Non-pigmented ciliary epithelial cell (primary cell): ENCODE measurements around the gene TRAPPC6A.

Experiments used
- DNase-seq: peaks from one replicate; pipeline ENCODE4 v3.0.0-alpha.2; 2010; ENCODE audit warnings: low read depth

The TRAPPC6A gene

DNA sequence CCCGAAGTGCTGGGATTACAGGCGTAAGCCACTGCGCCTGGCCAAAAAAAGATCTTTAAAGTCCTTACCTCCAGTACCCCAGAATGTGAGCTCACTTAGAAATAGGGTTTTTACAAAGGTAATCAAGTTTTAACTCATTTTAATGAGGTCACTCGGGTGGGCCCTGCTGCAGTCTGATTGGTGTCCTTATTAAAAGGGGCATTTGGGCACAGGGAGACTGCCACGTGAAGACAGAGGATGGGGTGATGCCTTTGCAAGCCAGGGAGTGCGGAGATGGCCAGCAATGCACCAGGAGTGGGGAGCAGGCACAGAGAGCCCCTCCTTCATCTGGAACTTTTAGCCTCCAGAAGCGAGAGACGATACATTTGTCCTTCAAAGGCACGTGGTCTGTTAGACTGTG is 28.9 kb downstream of the TRAPPC6A start:
- DNase-seq = no peak

DNA sequence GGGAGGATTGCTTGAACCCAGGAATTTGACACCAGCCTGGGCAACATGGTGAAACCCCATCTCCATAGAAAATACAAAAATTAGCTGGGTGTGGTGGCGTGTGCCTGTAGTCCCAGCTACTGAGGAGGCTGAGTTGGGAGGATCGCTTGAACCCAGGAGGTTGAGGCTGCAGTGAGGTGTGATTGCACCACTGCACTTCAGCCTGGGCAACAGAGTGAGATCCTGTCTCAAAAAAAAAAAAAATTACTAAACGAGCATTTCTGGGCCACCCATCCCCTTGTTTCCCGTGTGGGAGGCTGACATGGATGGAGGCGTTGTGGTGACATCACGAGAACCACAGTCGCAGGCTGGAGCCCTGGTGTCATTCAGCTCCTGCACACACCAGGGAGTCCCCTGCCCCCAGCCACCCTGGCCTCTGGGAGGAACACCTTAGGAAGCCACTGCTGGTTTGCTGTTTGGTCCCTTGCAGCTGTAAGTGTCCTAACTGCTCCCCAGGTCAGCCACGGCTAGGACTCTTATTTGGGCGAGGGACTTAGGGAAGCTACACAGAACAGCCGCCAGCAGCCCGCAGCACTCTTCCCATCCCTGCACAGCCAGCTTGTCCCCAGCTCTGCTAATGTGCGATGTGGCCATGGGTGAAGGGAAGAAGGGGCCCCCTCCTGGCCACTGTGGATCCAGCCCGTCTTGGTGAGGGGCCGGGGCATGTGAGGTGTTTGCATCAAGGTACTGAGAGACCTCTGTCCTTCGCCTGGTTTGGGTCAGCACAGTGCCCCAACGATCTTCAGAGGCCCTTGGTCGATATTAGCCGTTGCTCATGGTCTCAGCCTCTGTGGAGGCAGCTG is 30.0 kb downstream of the TRAPPC6A start:
- no peak for DNase-seq

DNA sequence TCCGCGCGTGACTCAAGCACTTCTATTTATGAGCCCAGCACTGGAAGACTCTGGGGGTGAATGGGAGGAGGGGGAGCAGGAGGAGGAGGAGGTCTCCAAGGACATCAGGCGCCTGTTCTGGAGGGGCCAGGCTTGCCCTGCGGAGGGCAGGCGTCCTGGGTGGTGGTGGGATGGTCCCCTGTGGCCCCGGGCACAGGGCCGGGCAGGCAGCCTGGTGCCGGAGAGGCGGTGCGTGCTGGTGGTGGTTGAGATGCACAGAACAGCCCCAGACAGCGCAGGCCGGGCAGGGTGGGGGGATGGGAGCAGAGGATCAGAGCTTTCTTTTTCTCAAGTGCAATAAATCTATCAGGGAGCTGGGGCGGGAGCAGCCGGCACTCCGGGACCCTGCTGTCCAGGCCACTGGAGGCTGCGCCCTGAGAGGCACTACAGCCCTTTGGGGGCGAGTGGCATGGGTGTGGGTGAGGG is 31.3 kb downstream of the TRAPPC6A start:
- no peak for DNase-seq

DNA sequence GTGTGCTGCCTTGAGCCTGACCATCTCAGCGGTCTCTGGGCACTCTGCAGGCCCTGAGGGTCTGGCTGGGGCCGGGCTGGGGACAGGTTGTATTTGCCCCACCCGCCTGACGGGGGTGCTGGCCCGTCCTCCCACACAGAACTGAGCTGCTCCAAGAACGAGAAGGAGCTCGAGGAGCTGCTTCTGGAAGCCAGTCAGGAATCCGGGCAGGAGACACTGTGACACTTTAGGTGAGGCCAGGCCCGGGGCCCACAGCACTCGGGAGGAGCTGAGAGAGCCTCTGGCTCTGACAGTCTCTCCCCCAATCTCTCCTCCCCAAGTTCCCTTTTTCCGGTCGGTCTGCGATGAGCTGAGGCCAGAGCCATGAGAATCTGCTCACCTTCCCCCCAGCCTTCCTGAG is 31.8 kb downstream of the TRAPPC6A start:
- no peak for DNase-seq

DNA sequence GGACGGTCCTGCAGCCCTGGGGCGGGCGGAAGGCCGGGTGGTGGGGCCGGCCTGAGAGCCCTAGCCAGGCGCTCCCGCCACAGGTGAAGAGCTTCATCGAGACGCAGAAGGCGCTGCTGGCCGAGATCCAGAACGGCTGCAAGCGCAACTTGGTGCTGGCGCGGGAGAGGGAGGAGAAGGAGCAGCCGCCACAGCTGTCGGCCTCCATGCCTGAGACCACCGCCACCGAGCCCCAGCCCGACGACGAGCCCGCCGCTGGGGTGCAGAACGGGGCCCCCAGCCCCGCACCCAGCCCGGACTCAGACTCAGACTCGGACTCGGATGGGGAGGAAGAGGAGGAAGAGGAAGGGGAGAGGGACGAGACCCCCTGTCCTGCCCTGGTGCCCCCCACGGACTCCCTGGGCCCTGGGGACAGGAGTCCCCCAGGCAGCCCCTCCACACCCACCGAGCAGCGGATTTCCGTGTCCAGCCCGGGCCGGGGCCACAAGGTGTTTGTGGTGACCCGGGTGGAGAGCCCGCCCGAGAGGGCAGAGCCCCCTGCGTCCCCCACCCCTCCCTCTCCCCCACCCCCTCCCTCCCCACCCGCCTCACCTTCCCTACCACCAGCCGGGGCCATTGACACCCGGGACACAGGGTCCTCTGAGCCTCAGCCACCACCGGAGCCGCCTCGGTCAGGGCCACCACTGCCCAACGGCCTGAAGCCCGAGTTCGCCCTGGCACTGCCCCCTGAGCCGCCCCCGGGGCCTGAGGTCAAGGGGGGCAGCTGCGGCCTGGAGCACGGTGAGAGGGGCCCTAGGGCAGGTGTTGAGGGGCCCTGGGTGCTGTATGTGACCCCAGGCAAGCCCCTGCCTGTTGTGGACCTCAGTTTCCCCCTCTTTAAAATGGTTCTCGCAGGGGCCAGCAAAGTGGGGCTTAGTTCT is 32.5 kb downstream of the TRAPPC6A start:
- DNase-seq = no peak

DNA sequence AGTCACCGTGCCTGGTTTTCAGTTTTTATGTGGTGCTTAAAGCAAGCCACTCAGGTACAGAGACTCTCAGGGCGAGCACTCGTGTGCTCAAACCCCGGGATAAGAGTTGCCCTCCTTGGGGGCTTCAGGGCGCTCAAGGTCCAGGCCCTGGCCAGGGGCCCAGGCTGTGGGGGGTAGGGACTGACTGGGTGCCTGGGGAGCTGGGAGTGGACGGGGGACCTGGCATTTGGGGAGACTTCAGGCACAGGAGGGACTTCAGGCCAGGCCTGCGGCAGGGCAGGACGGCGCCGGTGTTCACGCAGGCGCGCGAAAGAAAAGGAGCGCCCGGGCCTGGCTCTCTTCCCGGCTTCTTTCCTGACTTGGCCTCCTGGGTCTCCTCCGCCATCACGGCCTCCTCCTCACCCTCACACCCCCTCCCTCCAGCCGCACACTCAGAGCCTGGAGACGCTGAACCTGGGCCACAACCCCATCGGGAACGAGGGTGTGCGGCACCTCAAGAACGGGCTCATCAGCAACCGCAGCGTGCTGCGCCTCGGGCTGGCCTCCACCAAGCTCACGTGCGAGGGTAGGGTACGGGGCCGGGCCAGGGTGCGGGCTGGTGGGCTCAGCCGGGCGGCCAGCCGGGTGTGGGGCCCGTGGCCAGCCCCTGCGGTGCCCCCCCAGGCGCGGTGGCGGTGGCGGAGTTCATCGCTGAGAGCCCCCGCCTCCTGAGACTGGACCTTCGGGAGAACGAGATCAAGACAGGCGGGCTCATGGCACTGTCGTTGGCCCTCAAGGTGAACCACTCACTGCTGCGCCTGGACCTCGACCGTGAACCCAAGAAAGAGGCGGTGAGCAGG is 33.4 kb downstream of the TRAPPC6A start:
- DNase-seq = no peak

DNA sequence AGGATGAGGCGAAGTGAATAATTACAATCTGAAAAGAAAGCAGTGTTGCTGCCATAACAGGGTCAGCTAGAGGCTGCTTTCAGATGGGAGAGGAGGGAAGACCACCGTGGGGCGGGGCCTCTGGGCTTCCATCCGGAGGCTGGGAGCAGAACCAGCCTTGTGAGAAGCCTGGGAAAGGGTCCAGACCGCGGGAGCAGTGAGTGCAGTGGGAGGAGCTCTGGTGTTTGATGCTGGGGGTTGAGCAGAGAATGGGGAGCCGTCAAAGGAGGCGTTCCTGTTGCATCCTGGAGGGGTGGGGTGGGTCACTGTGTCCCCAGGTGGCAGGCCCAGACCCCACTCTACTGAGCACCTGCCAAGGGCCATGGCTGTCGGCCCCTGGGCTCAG is 35.3 kb downstream of the TRAPPC6A start:
- no peak for DNase-seq

DNA sequence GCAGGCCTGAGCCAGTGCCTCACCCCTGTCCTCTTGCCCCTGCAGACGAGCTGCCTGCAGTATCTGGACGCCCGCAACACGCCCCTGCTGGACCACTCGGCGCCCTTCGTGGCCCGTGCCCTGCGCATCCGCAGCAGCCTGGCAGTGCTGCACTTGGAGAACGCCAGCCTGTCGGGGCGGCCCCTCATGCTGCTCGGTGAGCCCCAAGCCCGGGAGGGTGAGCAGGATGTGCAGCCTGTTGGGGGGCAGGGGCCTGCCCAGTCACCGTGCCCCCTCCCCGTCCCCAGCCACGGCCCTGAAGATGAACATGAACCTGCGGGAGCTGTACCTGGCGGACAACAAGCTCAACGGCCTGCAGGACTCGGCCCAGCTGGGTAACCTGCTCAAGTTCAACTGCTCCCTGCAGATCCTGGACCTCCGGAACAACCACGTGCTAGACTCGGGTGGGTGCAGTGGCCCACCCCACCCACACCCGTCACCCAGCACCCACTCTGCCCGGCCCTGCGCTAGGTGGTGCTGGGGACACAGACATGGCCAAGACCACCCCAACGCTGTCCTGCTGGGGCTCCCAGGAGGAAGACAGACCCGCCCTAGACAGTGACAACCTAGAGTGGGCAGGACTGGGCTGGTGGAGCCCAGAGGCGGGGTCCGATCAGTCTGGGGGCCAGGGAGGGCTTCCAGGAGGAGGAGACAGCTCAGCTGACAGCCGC is 35.9 kb downstream of the TRAPPC6A start:
- DNase-seq = no peak

DNA sequence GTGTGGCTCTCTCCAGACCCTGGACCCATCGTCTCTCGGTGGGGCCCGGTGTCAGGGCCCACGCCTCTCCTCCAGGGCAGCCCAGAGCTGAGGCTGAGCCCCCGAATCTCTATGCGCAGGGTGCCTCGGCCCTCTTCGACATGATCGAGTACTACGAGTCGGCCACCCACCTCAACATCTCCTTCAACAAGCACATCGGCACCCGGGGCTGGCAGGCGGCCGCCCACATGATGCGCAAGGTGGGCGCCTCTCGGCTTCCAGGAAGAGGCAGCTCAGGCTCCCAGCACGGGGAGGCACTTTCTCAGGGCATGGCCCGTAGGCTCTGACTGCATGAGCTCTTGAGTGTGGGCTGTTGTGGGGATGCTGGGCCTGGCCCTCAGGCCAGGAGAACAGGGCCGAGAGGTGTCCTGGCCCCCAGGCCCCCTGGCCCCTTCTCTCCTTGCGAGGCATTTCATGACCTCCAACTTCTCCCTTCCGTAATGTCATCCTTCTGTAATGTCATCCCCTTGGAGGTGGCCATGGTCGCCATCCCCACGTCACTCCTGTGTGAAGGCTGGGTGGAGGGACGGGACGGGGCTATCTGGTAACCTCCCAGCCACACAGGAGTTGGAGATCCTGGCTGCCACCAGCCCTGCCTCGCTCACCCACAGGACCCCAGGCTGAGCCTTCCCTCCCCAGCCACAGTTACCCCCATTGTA is 36.7 kb downstream of the TRAPPC6A start:
- no peak for DNase-seq

DNA sequence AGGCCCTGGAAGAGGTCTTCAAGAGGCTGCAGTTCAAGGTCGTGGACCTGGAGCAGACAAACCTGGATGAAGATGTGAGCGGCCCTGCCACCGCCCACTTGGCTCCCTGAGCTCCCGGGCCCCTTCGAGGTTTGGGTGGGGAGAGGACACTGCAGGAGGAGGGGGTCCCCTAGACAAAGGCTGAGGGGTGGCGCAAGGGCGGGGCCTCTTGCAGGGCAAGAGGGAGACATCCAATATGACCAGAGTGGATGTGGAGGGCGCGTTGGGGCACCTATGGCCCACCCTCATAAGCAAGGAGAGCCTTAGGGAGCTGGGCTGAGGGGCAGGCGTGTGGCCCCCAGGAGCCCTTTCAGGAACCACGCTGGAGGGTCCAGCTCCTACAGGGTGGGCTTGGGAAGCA is 37.5 kb downstream of the TRAPPC6A start:
- no peak for DNase-seq

DNA sequence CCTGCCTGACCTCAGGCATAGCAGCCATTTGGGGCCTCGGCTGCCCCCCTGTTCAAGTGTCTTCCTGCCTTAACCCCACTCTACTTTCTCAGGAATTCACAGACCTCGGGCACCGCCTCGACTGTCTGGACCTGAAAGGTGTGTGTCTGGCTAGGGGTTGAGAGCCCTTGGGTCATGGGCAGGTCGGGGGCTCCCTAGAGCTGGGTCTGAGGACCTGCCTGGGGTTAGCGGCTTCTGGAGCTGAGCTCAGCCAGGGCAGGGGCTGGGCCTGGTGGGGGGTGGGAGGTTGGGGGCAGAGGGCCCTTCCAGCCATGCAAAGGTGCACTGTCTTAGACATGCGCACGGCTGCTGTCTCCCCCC is 37.9 kb downstream of the TRAPPC6A start:
- DNase-seq = no peak

DNA sequence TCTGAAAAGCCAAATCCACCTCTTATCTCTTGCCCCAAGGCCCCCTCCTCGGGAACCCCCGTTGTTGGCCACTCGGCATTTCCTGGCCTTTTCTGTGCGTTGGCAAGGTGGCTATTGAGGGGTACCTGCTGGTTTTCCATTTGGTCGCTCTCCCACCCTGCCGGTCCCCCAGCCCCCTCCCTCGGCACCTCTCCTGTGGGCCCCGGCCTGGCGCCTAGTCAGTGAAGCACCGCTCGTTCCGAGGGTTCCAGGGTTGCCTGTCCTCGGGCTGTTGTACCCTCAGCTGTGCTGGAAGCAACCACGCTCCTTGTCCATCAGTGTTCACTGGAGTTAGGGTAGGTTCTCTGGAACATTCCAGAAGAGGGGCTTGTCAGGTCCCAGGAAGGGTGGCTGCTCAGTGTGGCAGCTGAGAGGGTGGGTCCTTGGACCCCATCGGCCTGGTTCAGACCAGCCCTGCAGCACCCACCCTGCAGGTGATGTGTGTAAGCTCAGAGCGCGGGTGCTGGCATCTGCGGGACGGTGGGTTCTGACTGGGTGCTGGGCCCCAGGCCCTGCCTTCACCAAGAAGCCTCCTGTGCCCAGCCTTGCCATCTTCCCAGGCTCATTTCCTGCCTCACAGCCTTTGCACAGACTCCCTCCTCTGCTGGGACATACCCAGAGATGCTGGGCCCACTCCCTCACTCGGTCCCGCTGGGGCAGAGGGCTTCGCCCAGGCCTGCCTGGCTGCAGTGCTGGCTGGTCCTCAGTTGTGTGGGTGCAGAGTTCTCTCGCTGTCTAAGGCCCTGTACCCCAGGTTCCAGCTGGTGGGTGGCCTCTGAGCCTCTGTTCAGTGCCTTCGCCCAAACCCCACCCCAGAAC is 38.5 kb downstream of the TRAPPC6A start:
- DNase-seq = no peak

DNA sequence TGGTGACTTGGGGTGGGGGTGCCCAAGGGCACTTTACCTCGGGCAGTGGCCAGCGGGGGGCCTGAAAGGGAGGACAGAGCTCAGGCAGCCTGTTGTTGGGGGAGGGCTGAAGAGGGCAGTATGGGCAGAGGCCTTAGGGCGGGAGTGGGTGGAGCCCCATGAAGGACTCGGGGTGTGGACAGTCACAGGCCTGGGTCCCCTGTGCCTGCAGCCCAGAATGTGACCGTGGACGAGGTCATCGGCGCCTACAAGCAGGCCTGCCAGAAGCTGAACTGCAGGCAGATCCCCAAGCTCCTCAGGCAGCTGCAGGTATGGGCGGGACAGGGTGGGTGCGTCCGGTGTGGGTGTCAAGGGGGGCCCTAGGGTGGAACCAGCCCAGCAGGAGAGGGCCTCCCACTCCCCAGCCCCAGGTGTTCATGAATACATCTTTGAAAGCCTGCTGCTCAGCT is 39.7 kb downstream of the TRAPPC6A start:
- DNase-seq = no peak

DNA sequence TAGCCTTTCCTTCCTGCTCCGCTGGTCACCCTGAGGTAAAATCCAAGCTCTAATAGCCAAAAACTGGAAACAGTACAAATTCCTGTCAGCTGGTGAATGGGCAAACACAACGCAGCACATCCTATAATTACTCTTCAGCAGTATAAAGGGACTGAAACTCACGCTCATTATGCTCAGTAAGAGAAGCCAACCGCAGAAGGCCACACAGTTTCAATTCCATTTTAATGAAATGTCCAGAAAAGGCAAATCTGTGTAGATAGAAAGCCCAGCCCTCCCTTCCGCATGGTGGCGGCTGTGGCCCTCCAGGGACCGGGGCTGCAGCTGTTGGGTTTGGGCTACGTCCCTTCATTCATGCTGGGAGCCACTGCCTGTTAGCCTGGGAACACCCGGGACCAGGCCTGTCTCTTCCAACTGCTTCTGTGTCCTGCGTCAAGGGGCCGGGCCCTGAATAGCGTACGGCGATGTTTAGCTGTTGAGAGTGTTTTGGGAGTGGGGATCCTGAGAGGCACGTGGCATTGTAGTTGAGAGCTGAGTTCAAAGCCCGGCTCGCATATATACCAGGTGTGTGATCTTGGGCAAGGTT is 40.8 kb downstream of the TRAPPC6A start:
- no peak for DNase-seq

DNA sequence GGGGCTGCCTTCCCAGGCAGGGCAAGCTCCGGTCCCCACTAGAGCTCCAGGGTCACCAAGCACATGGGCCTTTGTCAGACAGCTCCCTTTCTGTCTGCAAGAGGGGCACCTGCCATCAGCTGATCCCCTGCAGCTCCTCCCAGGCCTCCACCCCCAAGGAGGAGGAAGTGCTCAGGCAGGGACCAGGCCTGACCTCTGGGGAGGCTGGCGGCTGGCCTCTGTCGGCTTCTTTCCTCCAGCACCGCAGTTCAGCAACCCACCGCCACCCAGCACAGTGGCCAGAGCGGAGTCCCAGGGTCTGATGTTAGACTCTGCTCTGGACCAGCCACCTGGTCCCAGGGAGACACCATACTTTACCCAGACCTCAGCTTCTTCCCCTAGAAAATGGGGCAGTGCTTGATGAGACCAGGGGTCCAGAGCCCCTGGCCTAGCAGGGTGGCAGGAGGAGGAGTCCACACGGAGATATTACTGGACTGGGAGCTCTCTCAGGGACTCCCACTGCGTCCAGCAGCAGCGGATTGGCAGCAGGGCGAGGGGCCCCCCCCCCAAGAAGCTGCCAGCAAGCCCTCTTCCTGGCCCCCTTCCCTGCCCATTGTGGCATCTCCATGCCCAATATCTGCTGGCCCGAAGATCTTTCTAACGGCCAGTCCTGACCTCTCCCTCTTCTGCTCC is 41.4 kb downstream of the TRAPPC6A start:
- DNase-seq = no peak

DNA sequence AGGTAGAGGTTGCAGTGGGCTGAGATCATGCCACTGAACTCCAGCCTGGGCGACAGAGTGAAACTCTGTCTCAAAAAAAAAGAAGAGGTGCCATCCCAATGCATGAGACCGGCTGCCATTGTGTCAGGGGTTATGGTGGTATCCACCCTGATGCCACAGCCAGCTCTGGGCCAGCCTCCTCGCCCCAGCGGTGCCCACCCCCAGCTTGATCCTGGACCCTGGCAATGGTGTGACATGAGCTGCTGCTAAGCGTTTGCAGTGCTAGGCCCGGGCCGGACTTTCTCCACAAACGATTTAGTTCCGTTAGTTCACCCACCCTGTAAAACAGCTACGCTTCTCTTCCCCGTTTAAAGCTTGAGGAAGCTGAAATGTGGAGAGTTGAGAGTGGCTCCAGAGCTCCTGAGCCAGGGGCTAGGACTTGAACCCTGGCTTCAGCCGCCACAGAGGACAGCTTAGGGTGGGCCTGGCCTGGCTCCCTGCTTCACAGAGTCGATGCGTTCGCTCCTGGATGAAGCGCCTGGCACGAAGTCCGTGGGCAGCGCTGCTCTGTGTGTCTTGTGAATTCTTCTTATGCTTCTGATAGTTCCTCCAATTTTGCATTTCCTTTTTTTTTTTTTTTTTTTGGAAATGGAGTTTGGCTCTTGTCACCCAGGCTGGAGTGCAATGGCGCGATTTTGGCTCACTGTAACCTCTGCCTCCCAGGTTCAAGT is 42.7 kb downstream of the TRAPPC6A start:
- DNase-seq = no peak

DNA sequence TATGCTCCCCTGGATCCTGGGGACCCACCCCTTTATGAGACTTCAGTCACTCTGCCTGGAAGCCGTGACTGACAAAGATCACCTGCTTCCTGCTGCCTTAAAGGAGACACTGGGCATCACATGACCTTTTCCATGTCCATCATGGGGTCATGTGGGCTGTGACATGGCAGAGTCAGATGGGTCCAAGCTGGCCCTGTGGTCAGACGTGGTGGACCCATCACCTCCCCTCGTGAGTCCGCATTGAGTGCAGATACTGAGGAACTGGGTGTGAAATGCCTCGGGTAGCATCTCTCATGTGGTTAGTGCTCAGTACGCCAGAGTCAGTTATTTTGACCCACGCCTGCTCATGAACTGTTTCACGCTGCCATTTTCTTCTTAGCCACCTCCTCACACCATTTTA is 44.4 kb downstream of the TRAPPC6A start:
- DNase-seq = no peak

DNA sequence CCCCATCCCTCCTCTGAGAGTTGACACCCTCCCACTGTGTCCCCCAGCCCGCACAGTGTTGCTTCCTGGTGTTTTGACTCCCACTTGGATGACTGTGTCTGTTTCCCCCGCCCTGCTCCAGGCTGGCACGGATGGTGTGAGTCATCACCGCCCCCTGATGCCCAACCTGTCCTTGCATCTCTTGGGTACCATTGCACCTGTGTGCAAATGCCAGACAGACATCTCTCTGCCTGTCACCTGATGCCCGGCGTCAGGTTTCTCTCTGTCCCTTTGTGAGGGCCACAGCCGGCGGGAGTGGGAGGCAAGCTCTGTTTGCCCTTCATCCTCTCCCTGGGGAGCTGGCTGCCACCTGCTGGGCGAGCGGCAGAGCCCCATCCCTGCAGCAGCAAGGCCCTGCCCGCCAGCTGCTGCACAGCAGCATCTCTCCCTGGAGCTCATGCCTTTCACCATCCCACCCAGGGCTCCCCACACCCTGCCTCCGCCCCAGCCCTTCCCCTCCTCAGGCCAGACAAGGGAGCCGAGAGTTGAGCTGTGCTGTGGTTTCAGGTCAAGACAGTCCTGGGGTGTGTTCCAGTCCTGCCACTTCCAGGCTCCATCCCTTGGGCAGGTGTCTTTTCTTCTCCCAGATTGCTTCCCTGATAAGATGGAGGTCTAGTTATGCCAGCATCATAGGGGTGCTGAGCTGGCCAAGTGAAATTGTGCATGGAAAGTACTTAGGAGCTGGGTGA is 47.0 kb downstream of the TRAPPC6A start:
- no peak for DNase-seq
